22Rv1 (cell line): Measurements from ENCODE around the gene C1orf167.

Experiments
- H3K27ac ChIP-seq: fragments of 450-650 bp; 2 replicates; pipeline ENCODE4 v1.5.1; 2017
- CTCF ChIP-seq: fragments of 450-650 bp; IDR thresholded peaks from 2 replicates; pipeline ENCODE4 v1.5.1; 2017; ENCODE audit warnings: mild to moderate bottlenecking
- ZFX ChIP-seq: fragments of 450-650 bp; IDR thresholded peaks from 2 replicates; pipeline ENCODE4 v1.6.1; 2017; ENCODE audit warnings: antibody characterized with exemption, borderline replicate concordance

C1orf167 gene

DNA sequence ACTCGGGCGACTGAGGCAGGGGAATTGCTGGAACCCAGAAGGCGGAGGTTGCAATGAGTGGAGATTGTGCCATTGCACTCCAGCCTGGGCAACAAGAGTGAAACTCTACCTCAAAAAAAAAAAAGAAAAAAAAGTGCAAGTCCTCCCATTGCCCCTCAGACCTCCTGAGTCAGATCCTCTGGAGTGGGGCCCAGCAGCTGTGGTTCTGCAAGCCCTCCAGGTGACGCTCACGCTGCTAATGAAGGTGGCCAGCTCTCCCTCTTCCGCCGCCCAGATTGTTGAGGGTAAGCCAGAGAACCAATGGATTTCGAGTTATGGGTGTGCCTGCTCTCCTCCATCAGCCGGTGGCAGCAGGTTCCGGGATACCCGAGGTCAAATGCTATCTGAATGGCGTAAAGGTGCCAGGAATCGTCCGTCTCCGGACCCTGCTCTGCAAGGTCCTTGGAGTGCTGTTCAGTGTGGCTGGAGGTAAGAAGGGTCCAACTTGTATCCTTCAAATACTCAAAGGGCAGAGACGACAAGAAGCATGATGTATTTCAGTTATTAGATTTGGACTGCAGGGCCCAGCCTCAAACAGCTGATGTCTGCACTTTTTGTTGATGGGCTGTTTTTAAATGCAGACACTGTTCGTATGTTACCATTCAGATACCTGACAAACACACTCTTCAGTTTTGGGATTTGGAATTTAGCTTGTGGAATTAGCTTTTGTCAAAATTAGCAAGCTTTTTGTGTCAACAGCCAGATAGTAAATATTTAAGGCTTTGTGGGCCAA, 61.6 kb downstream of the C1orf167 start:
- H3K27ac ChIP-seq, result no peak overlapping the region
- no peak for TF ChIP-seq CTCF

GRCh38 chr1:11825131-11825530, 63.1 kb downstream of the C1orf167 start:
- TF ChIP-seq CTCF (no peak), ZFX (no peak)

GRCh38 chr1:11826946-11827345, 65.0 kb downstream of the C1orf167 start:
- TF ChIP-seq CTCF (no peak), ZFX (no peak)
- no peak overlapping the region for H3K27ac ChIP-seq

More at GRCh38 chr1:11825131-11825530, 63.1 kb downstream of the C1orf167 start:
- H3K27ac ChIP-seq, result no peak overlapping the region

DNA sequence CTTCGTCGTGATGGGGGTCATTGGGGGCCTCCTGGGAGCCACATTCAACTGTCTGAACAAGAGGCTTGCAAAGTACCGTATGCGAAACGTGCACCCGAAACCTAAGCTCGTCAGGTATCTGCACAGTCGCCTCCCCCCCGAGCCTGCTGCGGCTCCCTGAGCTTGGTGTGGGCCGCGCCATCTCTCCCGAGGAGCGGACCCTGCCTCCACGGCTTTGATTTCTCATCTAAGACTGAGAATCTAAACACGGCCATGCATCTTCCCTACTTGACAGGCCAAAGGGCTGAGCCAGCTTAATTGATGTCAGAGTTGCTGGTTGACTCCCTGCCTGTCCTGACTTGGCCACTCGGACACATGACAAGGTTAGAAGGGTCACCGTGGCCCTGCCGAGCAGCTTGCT, 66.5 kb downstream of the C1orf167 start:
- H3K27ac ChIP-seq, result no peak overlapping the region
- TF ChIP-seq ZFX (no peak), CTCF (no peak)

GRCh38 chr1:11831945-11832725, 70.1 kb downstream of the C1orf167 start:
- no peak overlapping the region for H3K27ac ChIP-seq
- TF ChIP-seq CTCF (no peak), ZFX (no peak)

- H3K27ac ChIP-seq, result no peak overlapping the region
- TF ChIP-seq ZFX, result no peak
- no peak for TF ChIP-seq CTCF
These were observed 71.5 kb downstream of the C1orf167 start for GRCh38 chr1:11833497-11833896.

- no peak for TF ChIP-seq CTCF
- TF ChIP-seq ZFX, result no peak
- no peak overlapping the region for H3K27ac ChIP-seq
These were observed 71.9 kb downstream of the C1orf167 start for GRCh38 chr1:11833900-11834299.
